ENCODE results near the gene PSMA7. TPM values are rescaled to one million over a fixed set of nuclear protein-coding genes. Genes with fewer than 3 reads are reported as not detected.

Gene PSMA7
- total and polyA plus RNA-seq, 4 donors: 118 to 234 (median 191) TPM

GRCh38 chr20:62103508-62104233, 39.5 kb downstream of the PSMA7 start:
- Histone ChIP-seq H3K4me3 (ENCODE audit: low read depth, low read length) (no peak overlapping the region), H3K9me3 (ENCODE audit: control insufficient read depth, insufficient read depth, low read length) (no peaks in the 10 kb centered on the region), H3K36me3 (ENCODE audit: control insufficient read depth, insufficient read depth, low read length) (no peaks in the 10 kb centered on the region), H3K27me3 (ENCODE audit: control insufficient read depth, insufficient read depth, low read length) (peaks cover 2% of the 10 kb centered on the region), H3K27ac (ENCODE audit: low read depth, low read length) (no peak overlapping the region), H3K4me1 (ENCODE audit: control insufficient read depth, insufficient read depth, low read length) (no peaks in the 10 kb centered on the region)
- no peak for DNase-seq (ENCODE audit: low read depth in 4 of 6, low spot score in 6 of 6)
- 68% methylated on average over 18 of the region's 21 CpGs for WGBS (ENCODE audit: insufficient coverage)

GRCh38 chr20:62101078-62101477, 42.1 kb downstream of the PSMA7 start:
- no peaks in the 10 kb centered on the region for H3K36me3 ChIP-seq (ENCODE audit: control insufficient read depth, insufficient read depth, low read length)
- no peak overlapping the region for H3K4me3 ChIP-seq (ENCODE audit: low read depth, low read length)
- no peaks in the 10 kb centered on the region for H3K9me3 ChIP-seq (ENCODE audit: control insufficient read depth, insufficient read depth, low read length)
- no CpG with 5 or more reads among the region's 4 CpGs for WGBS (ENCODE audit: insufficient coverage)
- H3K27me3 ChIP-seq (ENCODE audit: control insufficient read depth, insufficient read depth, low read length): peaks cover 2% of the 10 kb centered on the region
- no peak for DNase-seq (ENCODE audit: low read depth in 4 of 6, low spot score in 6 of 6)
- no peaks in the 10 kb centered on the region for H3K4me1 ChIP-seq (ENCODE audit: control insufficient read depth, insufficient read depth, low read length)
- H3K27ac ChIP-seq (ENCODE audit: low read depth, low read length): no peak overlapping the region

DNA sequence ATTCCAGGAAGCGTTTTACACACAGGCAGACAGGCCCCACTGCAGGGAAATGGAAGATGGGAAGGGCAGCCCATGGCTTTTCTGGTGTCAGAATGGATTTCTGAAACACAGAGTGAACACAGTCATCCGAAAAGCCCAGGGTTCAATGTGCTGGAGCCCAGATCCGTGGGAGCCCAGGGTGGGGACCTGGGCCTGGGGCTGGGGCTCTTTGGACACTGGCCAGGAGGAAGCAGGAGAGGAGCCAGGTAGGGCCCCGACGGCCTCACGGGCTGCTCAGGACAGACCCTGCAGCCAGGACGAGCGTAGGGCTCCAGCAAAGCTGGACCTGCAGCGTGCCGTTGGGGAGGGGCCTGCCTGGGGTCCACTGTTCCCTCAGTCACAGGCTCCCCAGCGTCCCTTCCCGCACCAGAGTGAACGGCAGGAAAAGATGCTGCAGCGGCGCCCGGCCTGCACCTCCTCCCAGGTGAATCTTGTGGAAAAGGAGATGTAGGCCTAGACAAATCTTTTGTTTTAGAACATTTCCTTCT, 45.2 kb downstream of the PSMA7 start:
- H3K4me1 ChIP-seq (ENCODE audit: control insufficient read depth, insufficient read depth, low read length): no peaks in the 10 kb centered on the region
- H3K36me3 ChIP-seq (ENCODE audit: control insufficient read depth, insufficient read depth, low read length): no peaks in the 10 kb centered on the region
- no peaks in the 10 kb centered on the region for H3K27me3 ChIP-seq (ENCODE audit: control insufficient read depth, insufficient read depth, low read length)
- no peak overlapping the region for H3K27ac ChIP-seq (ENCODE audit: low read depth, low read length)
- DNase-seq (ENCODE audit: low read depth in 4 of 6, low spot score in 6 of 6): no peak
- H3K9me3 ChIP-seq (ENCODE audit: control insufficient read depth, insufficient read depth, low read length): no peaks in the 10 kb centered on the region
- no peak overlapping the region for H3K4me3 ChIP-seq (ENCODE audit: low read depth, low read length)
- 44% methylated on average over 11 of the region's 16 CpGs for WGBS (ENCODE audit: insufficient coverage)

DNA sequence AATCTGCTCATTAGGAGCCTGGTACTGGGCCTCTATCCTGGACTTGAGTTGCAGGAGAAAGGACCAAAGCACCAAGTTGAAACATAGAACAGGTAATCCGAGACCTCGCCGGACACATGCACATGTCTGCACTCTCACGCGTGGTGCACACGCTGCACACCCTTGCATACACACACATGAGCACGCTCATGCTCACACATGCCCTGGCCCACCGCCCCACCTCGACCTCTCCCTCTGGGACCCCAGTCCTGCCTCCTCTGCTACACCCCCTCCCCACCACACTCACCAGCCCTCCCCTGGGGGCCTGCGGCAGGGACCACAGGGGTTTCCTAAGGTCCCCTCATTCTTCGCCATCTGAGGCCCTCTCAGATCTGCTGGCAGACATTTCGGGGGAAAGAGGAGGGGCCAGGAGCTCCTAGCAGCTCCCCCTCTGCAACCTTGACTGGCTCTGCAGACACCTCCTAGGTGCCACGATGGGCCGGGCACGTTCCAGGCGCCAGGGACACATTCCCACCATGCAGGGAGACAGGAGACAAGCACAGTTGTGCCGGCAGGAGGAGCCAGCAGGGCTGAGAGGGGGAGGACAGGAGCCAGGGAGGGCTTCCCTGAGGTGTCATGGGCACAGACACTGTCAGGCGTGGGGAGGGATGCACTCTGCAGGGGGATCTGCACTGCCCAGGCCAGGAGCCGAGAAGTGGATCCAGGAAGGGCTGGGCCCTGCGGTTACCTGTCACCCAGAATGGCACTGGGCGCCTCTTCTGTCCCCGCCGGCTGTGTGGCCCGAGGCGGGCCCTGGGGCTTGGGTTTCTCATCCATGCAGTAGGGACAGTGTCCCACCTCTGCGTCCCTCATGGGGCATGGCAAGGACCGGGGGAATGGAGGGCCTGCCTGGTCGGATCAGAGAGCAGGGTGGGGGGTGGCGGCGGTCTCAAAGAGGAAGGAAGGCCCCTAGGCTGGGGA, 46.5 kb downstream of the PSMA7 start:
- Histone ChIP-seq H3K36me3 (ENCODE audit: control insufficient read depth, insufficient read depth, low read length) (no peaks in the 10 kb centered on the region), H3K27ac (ENCODE audit: low read depth, low read length) (no peak overlapping the region), H3K9me3 (ENCODE audit: control insufficient read depth, insufficient read depth, low read length) (no peaks in the 10 kb centered on the region), H3K4me1 (ENCODE audit: control insufficient read depth, insufficient read depth, low read length) (no peaks in the 10 kb centered on the region), H3K4me3 (ENCODE audit: low read depth, low read length) (no peak overlapping the region), H3K27me3 (ENCODE audit: control insufficient read depth, insufficient read depth, low read length) (no peaks in the 10 kb centered on the region)
- DNase-seq (ENCODE audit: low read depth in 4 of 6, low spot score in 6 of 6): no peak
- 87% methylated on average over 30 of the region's 30 CpGs for WGBS (ENCODE audit: insufficient coverage)

DNA sequence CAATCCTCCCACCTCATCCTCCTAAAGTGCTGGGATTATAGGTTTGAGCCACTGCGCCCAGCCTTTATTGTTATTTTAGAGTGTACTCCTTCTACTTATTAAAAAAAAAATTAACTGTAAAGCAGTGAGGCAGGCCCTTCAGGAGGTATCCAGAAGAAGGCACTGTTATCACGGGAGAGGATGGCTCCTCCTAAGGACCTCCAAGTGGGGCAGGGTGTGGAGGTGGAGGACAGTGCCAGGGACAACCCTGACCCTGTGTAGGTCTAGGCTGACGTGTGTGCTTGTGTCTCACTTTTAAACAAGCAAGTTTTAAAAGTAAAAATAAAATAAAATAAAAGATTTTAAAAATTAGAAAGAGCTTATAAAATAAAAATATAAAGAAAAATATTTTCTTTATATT, 53.8 kb downstream of the PSMA7 start:
- peaks cover 2% of the 10 kb centered on the region for H3K27me3 ChIP-seq (ENCODE audit: control insufficient read depth, insufficient read depth, low read length)
- H3K9me3 ChIP-seq (ENCODE audit: control insufficient read depth, insufficient read depth, low read length): no peaks in the 10 kb centered on the region
- H3K36me3 ChIP-seq (ENCODE audit: control insufficient read depth, insufficient read depth, low read length): no peaks in the 10 kb centered on the region
- no peak for DNase-seq (ENCODE audit: low read depth in 4 of 6, low spot score in 6 of 6)
- H3K4me1 ChIP-seq (ENCODE audit: control insufficient read depth, insufficient read depth, low read length): no peaks in the 10 kb centered on the region
- no peak overlapping the region for H3K27ac ChIP-seq (ENCODE audit: low read depth, low read length)
- no peak overlapping the region for H3K4me3 ChIP-seq (ENCODE audit: low read depth, low read length)
- WGBS (ENCODE audit: insufficient coverage): 25% methylated on average over 1 of the region's 3 CpGs

DNA sequence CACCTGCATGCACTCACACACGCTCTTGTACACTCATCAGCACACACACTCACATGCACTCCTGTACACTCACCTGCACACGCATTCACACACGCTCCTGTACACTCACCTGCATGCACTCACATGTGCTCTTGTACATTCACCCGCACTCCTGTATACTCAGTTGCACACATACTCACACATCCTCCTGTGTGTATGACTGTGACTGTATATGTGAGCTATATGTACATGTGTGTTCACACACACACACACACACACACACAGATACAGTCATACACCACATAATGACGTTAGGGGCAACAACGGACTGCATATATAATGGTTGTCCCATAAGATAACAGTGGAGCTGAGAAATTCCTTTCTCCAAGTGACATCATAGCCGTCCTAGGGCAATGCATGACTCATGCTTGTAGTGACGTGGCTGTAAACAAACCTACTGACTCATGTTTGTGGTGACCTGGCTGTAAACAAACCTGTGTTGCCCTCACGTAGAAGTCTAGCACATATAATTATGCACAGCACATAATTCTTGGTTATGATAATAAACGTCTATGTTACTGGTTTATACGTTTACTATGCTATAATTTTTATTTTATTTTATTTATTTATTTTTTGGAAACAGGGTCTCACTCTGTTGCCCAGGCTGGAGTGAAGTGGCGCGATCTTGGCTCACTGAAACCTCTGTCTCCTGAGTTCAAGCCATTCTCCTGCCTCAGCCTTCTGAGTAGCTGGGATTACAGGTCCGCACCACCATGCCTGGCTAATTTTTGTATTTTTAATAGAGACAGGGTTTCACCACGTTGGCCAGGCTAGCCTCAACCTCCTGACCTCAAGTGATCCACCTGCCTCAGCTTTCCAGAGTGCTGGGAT, 54.7 kb downstream of the PSMA7 start:
- Histone ChIP-seq H3K36me3 (ENCODE audit: control insufficient read depth, insufficient read depth, low read length) (no peaks in the 10 kb centered on the region), H3K4me1 (ENCODE audit: control insufficient read depth, insufficient read depth, low read length) (no peaks in the 10 kb centered on the region), H3K4me3 (ENCODE audit: low read depth, low read length) (no peak overlapping the region), H3K27me3 (ENCODE audit: control insufficient read depth, insufficient read depth, low read length) (peaks cover 2% of the 10 kb centered on the region), H3K9me3 (ENCODE audit: control insufficient read depth, insufficient read depth, low read length) (no peaks in the 10 kb centered on the region), H3K27ac (ENCODE audit: low read depth, low read length) (no peak overlapping the region)
- DNase-seq (ENCODE audit: low read depth in 4 of 6, low spot score in 6 of 6): no peak
- WGBS (ENCODE audit: insufficient coverage): 100% methylated on average over 2 of the region's 15 CpGs

DNA sequence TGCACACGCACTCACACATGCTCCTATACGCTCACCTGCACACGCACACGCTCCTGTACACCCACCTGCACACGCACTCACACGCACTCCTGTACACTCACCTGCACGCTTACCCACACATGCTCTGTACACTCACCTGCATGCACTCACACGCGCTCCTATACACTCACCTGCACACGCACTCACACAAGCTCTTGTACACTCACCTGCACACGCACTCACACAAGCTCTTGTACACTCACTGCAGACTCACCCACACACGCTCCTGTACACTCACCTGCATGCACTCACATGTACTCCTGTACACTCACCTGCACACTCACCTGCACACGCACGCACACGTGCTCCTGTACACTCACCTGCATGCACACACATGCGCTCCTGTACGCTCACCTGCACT, 55.6 kb downstream of the PSMA7 start:
- Histone ChIP-seq H3K36me3 (ENCODE audit: control insufficient read depth, insufficient read depth, low read length) (no peaks in the 10 kb centered on the region), H3K9me3 (ENCODE audit: control insufficient read depth, insufficient read depth, low read length) (no peaks in the 10 kb centered on the region), H3K4me3 (ENCODE audit: low read depth, low read length) (no peak overlapping the region), H3K4me1 (ENCODE audit: control insufficient read depth, insufficient read depth, low read length) (no peaks in the 10 kb centered on the region), H3K27me3 (ENCODE audit: control insufficient read depth, insufficient read depth, low read length) (peaks cover 2% of the 10 kb centered on the region), H3K27ac (ENCODE audit: low read depth, low read length) (no peak overlapping the region)
- no peak for DNase-seq (ENCODE audit: low read depth in 4 of 6, low spot score in 6 of 6)
- WGBS (ENCODE audit: insufficient coverage): 94% methylated on average over 17 of the region's 17 CpGs

- Histone ChIP-seq H3K27me3 (ENCODE audit: control insufficient read depth, insufficient read depth, low read length) (peaks cover 2% of the 10 kb centered on the region), H3K9me3 (ENCODE audit: control insufficient read depth, insufficient read depth, low read length) (no peaks in the 10 kb centered on the region), H3K4me3 (ENCODE audit: low read depth, low read length) (no peak overlapping the region), H3K27ac (ENCODE audit: low read depth, low read length) (no peak overlapping the region), H3K36me3 (ENCODE audit: control insufficient read depth, insufficient read depth, low read length) (no peaks in the 10 kb centered on the region), H3K4me1 (ENCODE audit: control insufficient read depth, insufficient read depth, low read length) (no peaks in the 10 kb centered on the region)
- no peak for DNase-seq (ENCODE audit: low read depth in 4 of 6, low spot score in 6 of 6)
- 44% methylated on average over 11 of the region's 11 CpGs for WGBS (ENCODE audit: insufficient coverage)
Observed at GRCh38 chr20:62087227-62087626, 56.0 kb downstream of the PSMA7 start.
